GM12864 (cell line): ENCODE measurements around the gene RAB5B.
"Not testable (repeated sequence)": the region's sequence is repeated elsewhere in the genome, so short reads cannot be mapped to it uniquely, and the experiment has no call there.

Experiments
- DNase-seq: peaks from one replicate; pipeline ENCODE4 v3.0.0-alpha.2; 2011; ENCODE audit warnings: low read depth
- H3K4me3 ChIP-seq: 2 replicates; pipeline ENCODE4 v1.5.1; 2011; ENCODE audit warnings: mild to moderate bottlenecking, low read depth, low read length, control low read depth
- TF ChIP-seq, protein P1 (sequence below): IDR thresholded peaks from 2 replicates; pipeline ENCODE4 v1.5.1; 2011; ENCODE audit warnings: low read depth, mild to moderate bottlenecking, moderate library complexity, low read length, control low read depth, inconsistent platforms; ENCODE audit errors: missing control alignments

The RAB5B gene

DNA sequence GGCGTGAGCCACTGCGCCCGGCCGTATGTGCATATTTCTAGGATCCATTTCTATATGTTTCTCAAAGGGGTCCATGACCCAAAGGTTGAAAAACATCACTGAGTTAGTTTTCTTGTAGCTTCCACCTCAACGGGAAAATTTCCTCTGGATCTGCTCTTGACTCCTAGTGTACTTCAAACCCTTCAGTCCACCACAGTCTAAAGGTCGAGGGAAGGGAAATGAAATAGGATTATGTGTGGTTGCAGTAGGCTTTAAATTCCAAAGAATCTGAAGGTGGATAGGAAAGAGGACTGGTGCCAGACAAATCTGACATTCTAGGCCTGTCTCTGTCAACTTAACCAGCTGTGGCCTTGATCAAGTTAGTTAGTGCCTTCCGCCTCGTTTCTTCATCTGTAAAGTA is 21.5 kb downstream of the RAB5B start:
- TF ChIP-seq, protein P1, sequence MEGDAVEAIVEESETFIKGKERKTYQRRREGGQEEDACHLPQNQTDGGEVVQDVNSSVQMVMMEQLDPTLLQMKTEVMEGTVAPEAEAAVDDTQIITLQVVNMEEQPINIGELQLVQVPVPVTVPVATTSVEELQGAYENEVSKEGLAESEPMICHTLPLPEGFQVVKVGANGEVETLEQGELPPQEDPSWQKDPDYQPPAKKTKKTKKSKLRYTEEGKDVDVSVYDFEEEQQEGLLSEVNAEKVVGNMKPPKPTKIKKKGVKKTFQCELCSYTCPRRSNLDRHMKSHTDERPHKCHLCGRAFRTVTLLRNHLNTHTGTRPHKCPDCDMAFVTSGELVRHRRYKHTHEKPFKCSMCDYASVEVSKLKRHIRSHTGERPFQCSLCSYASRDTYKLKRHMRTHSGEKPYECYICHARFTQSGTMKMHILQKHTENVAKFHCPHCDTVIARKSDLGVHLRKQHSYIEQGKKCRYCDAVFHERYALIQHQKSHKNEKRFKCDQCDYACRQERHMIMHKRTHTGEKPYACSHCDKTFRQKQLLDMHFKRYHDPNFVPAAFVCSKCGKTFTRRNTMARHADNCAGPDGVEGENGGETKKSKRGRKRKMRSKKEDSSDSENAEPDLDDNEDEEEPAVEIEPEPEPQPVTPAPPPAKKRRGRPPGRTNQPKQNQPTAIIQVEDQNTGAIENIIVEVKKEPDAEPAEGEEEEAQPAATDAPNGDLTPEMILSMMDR: no peak
- no peak for DNase-seq
- no peak overlapping the region for H3K4me3 ChIP-seq

DNA sequence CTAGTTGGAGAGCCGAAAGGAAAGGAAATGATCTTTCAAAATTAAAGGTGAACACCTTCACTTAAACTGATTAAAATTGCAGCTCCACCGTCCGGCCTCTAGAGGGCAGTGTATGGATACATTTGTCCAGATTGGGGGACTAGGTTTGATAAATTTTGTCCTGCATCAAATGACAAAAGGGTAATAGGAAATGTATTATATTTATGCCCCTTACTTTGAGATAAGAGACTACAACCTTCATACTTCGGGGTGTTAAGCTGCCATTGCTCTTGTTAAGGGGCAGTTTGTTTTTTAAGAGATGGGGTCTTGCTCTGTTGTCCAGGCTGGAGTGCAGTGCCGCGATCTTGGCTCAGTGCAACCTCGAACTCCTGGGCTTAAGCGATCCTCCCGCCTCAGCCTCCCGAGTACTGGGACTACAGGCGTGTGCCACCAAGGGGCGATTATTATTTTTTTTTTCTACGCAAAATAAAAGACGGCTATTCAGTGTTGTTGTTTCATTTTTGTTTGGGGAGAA is 22.4 kb downstream of the RAB5B start:
- no peak for DNase-seq
- peak overlapping the region; percentile 70 for H3K4me3 ChIP-seq
- TF ChIP-seq, protein P1: peak; percentile 72

DNA sequence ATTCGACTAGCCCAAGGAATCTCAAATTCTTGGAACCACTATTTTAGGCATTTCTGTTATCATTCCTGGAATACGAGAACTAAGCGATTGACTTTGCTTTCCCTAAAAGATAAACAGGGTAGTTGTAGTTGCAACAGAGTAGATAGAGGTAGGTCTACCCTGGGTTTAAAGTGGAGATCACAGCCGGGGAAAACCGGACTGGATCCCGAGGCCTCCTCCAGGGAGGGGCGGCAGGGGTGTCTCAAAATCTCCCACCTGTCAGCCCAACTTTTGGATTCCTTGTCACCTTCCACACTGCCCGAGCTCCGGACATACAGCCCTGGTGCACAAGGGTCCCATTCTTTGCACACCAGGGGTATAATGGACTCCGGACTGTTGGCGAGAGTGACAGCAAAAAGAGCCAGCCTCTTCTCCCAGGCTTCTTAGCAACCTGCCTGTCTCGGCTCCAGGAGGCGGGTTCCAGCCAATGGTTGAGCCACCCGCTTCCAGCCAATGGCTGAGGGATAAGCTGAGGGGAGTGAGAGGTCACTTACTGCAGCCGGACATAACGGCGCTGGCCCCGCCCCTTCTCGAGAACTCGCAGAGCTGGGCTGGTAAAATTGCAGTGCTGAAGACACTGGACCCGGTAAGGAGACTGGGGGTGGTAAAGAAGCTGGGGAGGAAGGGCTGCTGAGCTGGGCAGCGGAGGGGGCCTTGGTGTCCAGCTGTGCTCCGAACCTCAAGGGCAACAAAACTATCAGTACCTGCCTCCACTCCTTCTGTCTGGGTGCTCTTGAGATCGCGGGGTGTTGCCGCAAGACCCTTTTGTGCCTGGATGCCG is 23.0 kb downstream of the RAB5B start, which contains the start of gene SUOX:
Gene SUOX (plus strand): TSS at position 562 of the 820 bp plus-strand sequence. CDS start 4,946 bp downstream, outside the sequence.
- peak within 1 kb of the TSS; percentile 70 for H3K4me3 ChIP-seq
- TF ChIP-seq, protein P1: no peak
- peak; percentile 81 for DNase-seq

DNA sequence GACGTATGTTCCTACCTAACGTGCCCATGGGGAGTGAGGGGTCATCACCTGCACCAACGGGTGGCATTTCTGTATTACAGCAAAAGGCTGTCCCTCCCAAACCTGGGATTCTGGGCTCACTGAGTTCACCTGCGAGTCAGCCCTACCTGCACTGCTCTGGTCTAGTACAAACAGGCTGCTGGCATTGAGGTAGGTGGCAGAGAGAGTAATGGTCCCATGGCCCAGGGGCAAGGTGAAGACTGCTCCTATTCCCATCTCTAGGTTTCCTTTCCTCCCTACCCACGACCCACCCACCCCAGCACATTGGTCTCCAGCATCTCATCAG is 23.6 kb downstream of the RAB5B start:
- H3K4me3 ChIP-seq: peak overlapping the region; percentile 70
- DNase-seq: no peak
- TF ChIP-seq, protein P1: no peak

DNA sequence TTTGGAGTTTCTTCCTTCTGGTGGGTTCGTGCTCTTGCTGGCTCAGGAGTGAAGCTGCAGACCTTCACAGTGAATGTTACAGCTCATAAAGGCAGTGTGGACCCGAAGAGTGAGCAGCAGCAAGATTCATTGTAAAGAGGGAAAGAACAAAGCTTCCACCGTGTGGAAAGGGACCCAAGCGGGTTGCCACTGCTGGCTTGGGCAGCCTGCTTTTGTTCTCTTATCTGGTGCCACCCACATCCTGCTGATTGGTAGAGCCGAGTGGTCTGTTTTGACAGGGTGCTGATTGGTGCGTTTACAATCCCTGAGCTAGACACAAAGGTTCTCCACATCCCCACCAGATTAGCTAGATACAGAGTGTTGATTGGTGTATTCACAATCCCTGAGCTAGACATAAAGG is 25.6 kb downstream of the RAB5B start:
- H3K4me3 ChIP-seq, DNase-seq: not testable (repeated sequence)

DNA sequence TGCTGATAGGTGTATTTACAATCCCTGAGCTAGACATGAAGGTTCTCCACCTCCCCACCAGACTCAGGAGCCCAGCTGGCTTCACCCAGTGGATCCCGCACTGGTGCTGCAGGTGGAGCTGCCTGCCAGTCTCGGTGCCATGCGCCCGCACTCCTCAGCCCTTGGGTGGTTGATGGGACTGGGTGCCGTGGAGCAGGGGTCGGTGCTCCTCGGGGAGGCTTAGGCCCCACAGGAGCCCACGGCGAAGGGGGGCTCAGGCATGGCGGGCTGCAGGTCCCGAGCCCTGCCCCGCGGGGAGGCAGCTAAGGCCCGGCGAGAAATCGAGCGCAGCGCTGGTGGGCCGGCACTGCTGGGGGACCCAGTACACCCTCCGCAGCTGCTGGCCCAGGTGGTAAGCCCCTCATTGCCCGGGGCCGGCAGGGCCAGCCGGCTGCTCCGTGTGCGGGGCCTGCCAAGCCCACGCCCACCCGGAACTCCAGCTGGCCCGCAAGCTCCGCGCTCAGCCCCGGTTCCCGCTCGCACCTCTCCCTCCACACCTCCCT is 26.2 kb downstream of the RAB5B start:
- H3K4me3 ChIP-seq, DNase-seq: not testable (repeated sequence)

DNA sequence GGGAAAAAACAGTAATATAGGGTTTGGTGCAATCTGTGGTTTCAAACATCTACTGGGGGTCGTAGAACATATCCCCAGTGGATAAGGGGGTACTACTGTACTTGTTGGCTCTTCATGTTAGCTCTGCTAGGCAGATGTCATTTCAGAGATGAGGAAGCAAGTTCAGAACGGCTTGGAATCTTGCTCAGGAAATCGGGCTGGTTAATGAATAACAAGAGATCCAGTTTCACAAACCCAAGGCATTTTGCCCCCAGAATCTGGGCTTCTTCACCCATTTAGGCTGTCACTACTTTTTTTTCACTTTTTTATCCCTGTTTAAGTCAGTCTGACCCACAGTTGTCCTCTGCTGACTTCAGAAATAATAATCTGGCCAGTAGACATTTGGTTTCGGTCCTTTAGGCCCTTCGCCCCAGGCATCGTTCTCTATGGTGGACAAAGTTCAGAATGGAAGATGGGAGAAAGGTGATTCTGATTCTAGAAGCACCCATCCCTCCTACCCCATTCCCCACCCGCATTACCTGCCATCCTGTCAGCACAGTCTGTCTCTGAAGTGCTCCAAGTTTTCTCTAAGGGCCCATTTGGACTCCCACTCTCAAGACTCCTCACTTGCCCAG is 27.7 kb downstream of the RAB5B start:
- H3K4me3 ChIP-seq: no peak overlapping the region
- DNase-seq: no peak

DNA sequence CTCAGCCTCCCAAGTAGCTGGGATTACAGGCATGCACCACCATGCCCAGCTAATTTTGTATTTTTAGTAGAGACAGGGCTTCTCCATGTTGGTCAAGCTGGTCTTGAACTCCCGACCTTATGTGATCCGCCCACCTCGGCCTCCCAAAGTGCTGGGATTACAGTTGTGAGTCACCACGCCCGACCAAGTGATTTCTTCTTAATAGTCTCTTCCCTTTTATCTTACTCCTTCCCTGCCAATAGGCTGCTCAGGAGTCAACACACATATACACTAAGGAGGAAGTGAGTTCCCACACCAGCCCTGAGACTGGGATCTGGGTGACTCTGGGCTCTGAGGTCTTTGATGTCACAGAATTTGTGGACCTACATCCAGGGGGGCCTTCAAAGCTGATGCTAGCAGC is 29.5 kb downstream of the RAB5B start:
- H3K4me3 ChIP-seq, DNase-seq: not testable (repeated sequence)

More for the DNA sequence above, 27.7 kb downstream of the RAB5B start:
- TF ChIP-seq, protein P1: no peak
